HUES64 (cell line): ENCODE measurements around the gene EVA1B.

Experiments
- H3K27ac ChIP-seq: 2 replicates; pipeline ENCODE4 v1.7.0; 2013; ENCODE audit warnings: low read depth, low read length, inconsistent platforms
- H3K27me3 ChIP-seq: 2 replicates; pipeline ENCODE4 v1.6.1; 2013; ENCODE audit warnings: mild to moderate bottlenecking, low read length; ENCODE audit not compliant: insufficient read depth
- H3K36me3 ChIP-seq: 2 replicates; pipeline ENCODE4 v1.6.1; 2013; ENCODE audit warnings: mild to moderate bottlenecking, low read length; ENCODE audit not compliant: insufficient read depth
- H3K4me1 ChIP-seq: 2 replicates; pipeline ENCODE4 v1.6.1; 2013; ENCODE audit warnings: mild to moderate bottlenecking, low read length, moderate library complexity; ENCODE audit not compliant: insufficient read depth
- H3K4me3 ChIP-seq: 2 replicates; pipeline ENCODE4 v1.5.1; 2013; ENCODE audit warnings: mild to moderate bottlenecking, low read length, moderate library complexity
- H3K9ac ChIP-seq: 2 replicates; pipeline ENCODE4 v1.6.1; 2013; ENCODE audit warnings: mild to moderate bottlenecking, low read depth, low read length
- H3K9me3 ChIP-seq: 2 replicates; pipeline ENCODE4 v1.6.1; 2013; ENCODE audit warnings: low read depth, low read length; ENCODE audit not compliant: insufficient read depth
- WGBS: fragments of 150-250, 120-280 bp; methylation state at CpG from one replicate; pipeline ENCODE4 v1.1.7; 2013; ENCODE audit warnings: missing lambda C conversion rate; 5-methylcytosine and 5-hydroxymethylcytosine counted together

Gene EVA1B

DNA sequence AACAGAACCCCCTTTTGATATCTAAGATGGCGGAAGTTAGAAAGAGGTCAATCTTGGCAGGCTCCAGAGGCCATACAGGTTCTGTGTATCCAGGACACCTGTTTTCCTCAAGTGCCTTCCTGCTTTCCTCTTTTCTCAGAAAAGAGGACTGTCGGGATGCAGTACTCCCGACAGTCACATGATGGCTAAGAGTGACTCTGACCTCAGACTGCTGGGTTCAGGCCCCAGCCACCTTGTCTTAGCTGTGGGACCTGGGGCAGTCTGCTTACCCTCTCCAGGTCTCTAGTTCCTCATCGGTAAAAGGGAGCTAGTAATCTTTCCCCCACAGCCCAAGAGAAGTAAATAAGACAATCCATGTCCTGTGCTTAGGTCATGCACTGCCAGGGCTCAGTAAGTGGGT, 32.4 kb upstream of the EVA1B start:
- Histone ChIP-seq H3K4me1 (peaks cover 10% of the 10 kb centered on the region; the same call in 1 of the 2 replicates), H3K9ac (no peak overlapping the region), H3K36me3 (peaks cover 67% of the 10 kb centered on the region), H3K27ac (no peak overlapping the region), H3K4me3 (no peak overlapping the region), H3K27me3 (no peaks in the 10 kb centered on the region), H3K9me3 (no peaks in the 10 kb centered on the region)
- 84% methylated on average over 4 of the region's 4 CpGs for WGBS

DNA sequence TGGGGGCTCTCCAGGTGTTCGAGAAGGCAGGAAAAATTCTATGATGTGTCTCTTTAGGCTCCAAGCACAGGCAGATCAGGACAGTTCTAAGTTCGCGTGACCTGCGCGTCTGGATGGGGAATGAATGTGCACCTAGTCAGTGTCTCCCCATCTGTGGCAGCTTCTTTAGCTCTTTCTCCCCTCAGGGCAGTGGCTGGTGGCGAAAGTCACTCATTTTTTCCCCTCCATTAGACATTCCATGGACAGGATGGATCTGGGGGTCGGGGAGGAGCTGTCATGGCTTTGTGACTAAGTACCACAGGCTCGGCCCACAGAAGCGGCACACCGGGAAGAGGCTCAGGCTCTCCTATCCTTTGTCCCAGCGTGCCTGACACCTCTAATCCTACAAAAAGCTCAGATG, 31.0 kb upstream of the EVA1B start:
- Histone ChIP-seq H3K27ac (no peak overlapping the region), H3K27me3 (no peaks in the 10 kb centered on the region), H3K9me3 (no peaks in the 10 kb centered on the region), H3K4me3 (no peak overlapping the region), H3K9ac (no peak overlapping the region), H3K4me1 (peaks cover 10% of the 10 kb centered on the region; the same call in 1 of the 2 replicates), H3K36me3 (peaks cover 63% of the 10 kb centered on the region)
- 97% methylated on average over 11 of the region's 11 CpGs for WGBS

DNA sequence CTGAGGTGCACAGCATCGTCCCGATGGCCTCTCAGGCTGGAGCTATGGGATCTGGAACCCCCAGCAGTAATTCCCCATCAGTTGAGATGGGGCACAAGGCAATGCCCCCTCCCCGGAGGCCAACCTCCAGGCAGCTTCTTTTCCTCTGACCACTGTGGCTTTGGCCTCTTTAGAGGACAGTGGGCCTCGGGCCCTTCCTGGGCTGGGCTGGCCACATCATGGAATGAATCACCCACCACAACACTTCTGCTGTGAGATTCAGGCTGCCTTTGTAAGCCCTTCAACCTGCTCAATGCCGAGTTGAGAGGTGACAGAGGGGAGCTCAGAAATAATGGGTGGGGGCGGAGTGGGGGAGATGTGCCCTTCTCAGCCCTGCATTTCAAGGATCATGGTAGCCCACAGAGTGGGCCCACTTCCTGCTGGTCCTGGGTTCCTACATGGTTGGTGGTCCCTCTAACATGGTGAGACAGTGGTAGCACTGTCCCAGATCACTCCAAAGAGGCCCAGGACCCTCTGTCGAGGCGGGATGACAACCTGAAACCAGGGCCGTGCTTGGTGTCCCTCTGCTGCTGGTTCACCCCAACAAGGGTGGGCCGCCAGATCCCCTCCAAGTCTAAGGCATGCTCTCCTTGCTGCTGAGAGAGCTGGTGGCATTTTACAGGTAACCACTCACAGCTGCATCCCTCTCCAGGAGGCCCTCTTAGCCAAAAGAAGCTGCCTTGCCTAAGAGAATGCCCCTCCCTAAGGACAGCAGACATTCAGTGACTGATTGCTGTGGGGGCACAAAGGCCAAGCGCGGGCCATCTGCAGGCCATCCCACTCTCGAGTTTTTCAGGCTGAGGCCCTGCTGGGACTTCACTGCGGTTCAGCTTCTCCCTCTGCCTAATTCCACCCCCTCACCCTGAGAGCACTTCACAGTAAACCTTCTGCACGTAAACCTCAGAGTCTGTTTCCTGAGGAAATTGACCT, 29.7 kb upstream of the EVA1B start:
- no peak overlapping the region for H3K4me3 ChIP-seq
- no peaks in the 10 kb centered on the region for H3K9me3 ChIP-seq
- H3K27ac ChIP-seq = no peak overlapping the region
- peaks cover 64% of the 10 kb centered on the region for H3K36me3 ChIP-seq
- H3K4me1 ChIP-seq = peaks cover 10% of the 10 kb centered on the region; the same call in 1 of the 2 replicates
- no peak overlapping the region for H3K9ac ChIP-seq
- H3K27me3 ChIP-seq = no peaks in the 10 kb centered on the region
- WGBS = 89% methylated on average over 15 of the region's 15 CpGs

DNA sequence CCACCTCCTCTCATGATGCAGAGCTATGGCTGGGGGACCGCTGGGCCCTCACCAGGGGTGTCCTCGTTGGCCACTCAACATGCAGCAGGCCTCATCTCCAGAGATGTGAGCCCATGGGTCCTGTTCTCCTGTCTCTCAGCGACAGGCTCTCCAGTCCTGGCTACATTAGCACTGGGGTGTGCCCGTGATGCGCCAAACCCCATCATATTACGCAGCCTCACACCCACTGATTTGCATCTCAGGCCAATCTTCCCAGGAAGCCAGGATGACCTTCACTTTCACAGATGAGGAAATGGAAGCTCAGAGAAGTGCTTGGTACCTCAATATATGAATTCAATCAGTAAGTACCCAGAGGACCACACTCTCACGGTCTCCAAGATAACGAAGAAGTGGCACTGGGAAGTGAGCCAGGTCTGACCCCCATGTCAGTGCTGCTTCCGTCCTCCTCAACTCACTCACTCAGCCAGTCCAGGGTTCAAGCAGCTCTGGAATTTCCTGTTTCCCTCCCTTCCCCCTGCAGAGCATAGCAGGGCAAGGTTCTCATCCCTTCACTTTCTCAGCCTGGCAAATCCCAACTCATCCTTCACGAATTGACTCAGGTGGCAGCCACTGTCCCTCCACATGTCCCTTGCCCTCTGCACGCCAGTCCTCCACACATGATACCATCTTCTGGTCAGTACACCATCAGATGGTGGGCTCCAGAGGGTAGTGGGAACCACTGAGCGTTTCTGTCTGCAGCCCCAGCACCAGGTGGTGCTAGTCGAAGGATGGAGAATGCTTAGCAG, 28.9 kb upstream of the EVA1B start:
- H3K27ac ChIP-seq = no peak overlapping the region
- H3K9ac ChIP-seq = no peak overlapping the region

DNA sequence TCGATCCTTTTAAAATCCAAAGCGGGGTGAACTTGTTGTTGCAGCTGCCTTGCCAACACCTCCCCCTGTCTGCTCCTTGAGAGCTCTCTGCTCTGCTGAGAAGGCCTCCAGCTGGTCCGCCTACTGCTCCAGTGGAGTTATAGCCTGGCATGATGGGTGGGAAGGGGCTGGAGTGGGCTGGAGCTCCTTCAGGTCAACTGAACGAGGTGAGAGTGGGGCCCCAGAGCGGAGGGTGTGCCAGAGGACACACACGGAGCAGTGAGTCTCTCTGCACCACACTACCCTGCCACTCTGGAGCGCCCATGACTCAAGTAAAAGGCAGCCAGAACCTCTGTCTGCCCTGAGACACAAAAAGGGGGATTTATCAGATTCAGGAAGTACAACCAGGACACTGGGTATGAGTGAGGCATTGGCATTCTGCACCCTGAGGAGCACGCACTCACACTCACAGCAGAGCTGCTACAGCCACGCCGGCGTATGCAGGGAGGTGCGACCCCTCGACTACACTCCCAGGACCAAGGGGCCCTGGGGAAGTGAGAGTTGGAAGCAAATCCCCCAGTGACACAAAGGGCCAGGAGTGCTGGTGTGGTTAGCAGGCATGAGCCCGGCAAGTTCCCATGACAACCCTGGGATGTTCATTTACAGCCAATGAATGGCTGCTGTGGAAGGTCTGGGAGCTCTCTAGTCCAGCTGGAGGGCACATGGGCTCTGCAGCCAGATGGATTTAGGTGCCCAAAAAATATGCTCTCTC, 28.0 kb upstream of the EVA1B start:
- no peaks in the 10 kb centered on the region for H3K9me3 ChIP-seq
- H3K4me3 ChIP-seq = no peak overlapping the region
- peak overlapping the region; percentile 11 for H3K27ac ChIP-seq
- H3K36me3 ChIP-seq = peaks cover 67% of the 10 kb centered on the region
- H3K4me1 ChIP-seq = peaks cover 10% of the 10 kb centered on the region; the same call in 1 of the 2 replicates
- H3K27me3 ChIP-seq = no peaks in the 10 kb centered on the region
- WGBS = 87% methylated on average over 14 of the region's 14 CpGs
- peak overlapping the region; percentile 42; the same call in 1 of the 2 replicates for H3K9ac ChIP-seq

More for the DNA sequence above, 28.9 kb upstream of the EVA1B start:
- Histone ChIP-seq H3K4me1 (peaks cover 10% of the 10 kb centered on the region; the same call in 1 of the 2 replicates), H3K4me3 (no peak overlapping the region), H3K36me3 (peaks cover 66% of the 10 kb centered on the region), H3K9me3 (no peaks in the 10 kb centered on the region), H3K27me3 (no peaks in the 10 kb centered on the region)
- WGBS = 90% methylated on average over 13 of the region's 13 CpGs

DNA sequence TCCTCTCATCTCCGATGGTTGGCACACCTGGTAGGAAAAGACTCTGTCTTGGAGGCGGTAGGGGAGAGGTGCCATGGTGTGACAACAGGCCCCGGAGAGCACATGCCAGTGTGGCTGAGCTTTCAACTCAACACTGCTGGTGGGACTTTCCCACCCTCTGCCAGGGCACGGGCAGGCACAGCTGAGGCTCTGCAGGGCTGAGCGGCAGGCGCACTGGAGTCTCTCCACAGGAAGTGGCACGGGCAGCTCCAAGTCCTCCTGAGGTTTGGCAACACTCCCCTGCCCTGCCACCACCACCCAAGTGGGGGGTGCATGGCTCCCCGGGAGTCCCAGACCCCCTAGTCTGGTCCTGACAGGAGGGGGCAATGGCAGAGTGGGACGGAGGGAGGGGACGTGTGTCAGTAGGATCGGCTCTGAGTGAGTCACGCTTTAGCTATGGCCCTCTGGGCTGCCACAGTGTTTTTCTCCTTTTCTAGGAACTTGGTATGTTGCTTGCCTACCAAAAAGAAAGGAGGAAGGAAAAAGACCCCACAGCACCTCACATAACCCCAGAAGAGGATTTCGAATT, 27.3 kb upstream of the EVA1B start:
- no peaks in the 10 kb centered on the region for H3K27me3 ChIP-seq
- WGBS = 87% methylated on average over 13 of the region's 13 CpGs
- no peaks in the 10 kb centered on the region for H3K9me3 ChIP-seq
- peaks cover 10% of the 10 kb centered on the region; the same call in 1 of the 2 replicates for H3K4me1 ChIP-seq
- H3K9ac ChIP-seq = no peak overlapping the region
- H3K27ac ChIP-seq = peak overlapping the region; percentile 11
- H3K36me3 ChIP-seq = peaks cover 69% of the 10 kb centered on the region
- H3K4me3 ChIP-seq = no peak overlapping the region

DNA sequence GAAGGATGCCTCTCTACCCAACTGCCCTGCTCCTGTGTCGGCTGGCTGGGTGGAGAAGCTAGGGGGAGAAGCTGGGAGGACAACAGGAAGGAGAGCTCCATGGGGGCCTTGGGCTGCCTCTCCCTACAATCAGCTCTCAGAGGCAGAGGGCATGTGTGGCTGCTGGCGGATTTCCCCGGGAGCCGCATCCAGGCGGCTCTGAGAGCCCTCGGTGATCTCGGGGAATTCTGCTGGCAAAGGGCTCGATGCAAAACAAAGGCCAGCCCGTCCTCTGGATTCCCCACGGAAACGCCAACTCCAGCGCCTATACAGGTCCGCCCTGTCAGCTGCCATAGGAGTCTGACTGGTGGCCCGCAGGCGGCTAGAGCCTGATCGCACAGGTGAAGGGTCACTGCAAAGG, 26.4 kb upstream of the EVA1B start:
- 94% methylated on average over 16 of the region's 16 CpGs for WGBS
- Histone ChIP-seq H3K4me3 (no peak overlapping the region), H3K27ac (no peak overlapping the region), H3K27me3 (no peaks in the 10 kb centered on the region), H3K9me3 (no peaks in the 10 kb centered on the region), H3K4me1 (peaks cover 10% of the 10 kb centered on the region; the same call in 1 of the 2 replicates), H3K36me3 (peaks cover 69% of the 10 kb centered on the region), H3K9ac (no peak overlapping the region)

DNA sequence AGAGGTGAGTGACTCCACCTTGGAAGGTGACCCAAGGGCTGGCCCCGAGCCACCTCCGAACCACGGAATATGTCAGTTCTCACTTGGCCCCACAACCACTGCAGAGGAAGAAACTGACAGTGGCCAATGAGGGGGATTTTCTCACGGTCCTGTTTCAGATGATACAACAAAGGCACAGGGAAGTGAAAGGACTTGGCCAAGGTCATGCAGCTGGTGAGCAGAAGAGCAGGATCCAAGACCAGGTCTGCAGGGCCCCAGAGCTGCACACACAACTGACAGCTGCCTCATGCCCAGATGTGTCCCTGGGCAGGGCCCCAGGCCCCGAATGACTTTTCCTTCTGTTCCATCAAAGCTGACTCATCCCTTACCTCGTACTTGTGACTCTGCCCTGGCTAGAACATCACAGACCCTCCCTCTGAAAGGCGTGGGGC, 25.8 kb upstream of the EVA1B start:
- 94% methylated on average over 7 of the region's 7 CpGs for WGBS
- H3K4me1 ChIP-seq = peaks cover 10% of the 10 kb centered on the region; the same call in 1 of the 2 replicates

DNA sequence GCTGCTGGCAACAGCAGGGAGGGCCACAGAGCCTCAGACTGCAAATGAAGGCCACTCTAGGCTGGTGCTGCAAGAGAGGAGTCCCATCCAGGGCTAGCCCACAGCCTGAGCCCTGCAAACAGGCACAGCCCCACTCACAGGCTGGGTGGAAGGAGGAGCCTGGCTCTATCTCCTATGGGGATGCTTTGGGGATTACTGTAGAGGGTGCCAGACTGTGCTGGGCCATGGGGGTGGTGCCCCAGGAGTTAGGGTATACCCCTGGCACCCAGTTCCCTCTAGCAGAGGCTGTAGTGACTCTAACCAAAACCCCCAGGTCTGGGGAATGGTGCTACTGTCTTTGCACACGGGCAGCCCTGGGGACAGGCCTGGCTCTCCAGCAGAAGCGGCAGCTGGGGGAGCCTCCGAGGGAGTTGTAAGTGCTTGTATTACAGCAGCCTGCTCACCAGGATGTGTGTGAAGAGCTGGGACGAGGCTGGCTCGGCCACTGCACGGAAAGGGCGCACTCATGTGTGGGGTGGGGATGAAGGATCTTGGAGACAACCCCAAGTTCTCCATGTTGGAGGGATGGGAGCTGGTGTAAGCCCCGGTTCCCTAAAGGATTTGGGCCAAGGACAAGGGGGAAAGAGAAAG, 23.4 kb upstream of the EVA1B start:
- peaks cover 9% of the 10 kb centered on the region; the same call in 1 of the 2 replicates for H3K4me1 ChIP-seq
- no peak overlapping the region for H3K27ac ChIP-seq
- peaks cover 61% of the 10 kb centered on the region for H3K36me3 ChIP-seq
- H3K9me3 ChIP-seq = no peaks in the 10 kb centered on the region
- no peak overlapping the region for H3K9ac ChIP-seq
- no peak overlapping the region for H3K4me3 ChIP-seq
- H3K27me3 ChIP-seq = no peaks in the 10 kb centered on the region
- 93% methylated on average over 8 of the region's 8 CpGs for WGBS

More for the DNA sequence above, 25.8 kb upstream of the EVA1B start:
- peaks cover 67% of the 10 kb centered on the region for H3K36me3 ChIP-seq
- no peak overlapping the region for H3K9ac ChIP-seq
- H3K4me3 ChIP-seq = no peak overlapping the region
- no peaks in the 10 kb centered on the region for H3K27me3 ChIP-seq
- H3K9me3 ChIP-seq = no peaks in the 10 kb centered on the region
- H3K27ac ChIP-seq = no peak overlapping the region

DNA sequence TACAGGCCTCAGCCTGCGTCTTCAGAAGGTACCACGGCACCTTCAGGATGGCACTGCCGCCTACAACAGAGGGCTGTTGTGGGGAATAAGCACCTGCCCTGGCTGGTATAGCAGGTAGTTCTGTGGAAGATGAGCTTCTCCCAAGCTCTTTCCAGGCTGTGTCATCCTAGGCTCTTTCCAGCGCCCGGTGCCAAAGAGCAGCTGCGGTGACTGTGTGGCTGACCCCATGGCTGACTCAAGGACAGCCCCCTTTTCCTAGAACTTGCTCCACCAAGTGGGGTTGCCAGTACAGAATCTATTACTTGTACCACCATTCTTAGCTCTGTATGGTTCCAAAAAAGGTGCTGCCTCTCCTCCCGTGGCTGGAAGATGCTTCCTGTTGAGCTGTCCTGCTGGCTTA, 21.9 kb upstream of the EVA1B start:
- Histone ChIP-seq H3K9ac (no peak overlapping the region), H3K9me3 (no peaks in the 10 kb centered on the region), H3K36me3 (peaks cover 69% of the 10 kb centered on the region), H3K4me3 (no peak overlapping the region), H3K27me3 (no peaks in the 10 kb centered on the region), H3K4me1 (no peaks in the 10 kb centered on the region), H3K27ac (no peak overlapping the region)
- WGBS = 96% methylated on average over 7 of the region's 7 CpGs
